Head of caudate nucleus (tissue), 42 donors: Measurements from ENCODE around the gene TPP2.

Experiments used
- DNase-seq, 42 donors: peaks; one replicate each; pipeline versions ENCODE4 v3.0.0 to v3.0.0-alpha.2; 2020 to 2021; ENCODE audit warnings: mixed read lengths in 7 of 42
- intact Hi-C: fragments of 100-400 bp; cut with DNase I; formaldehyde crosslinking; loops from one replicate; pipeline ENCODE4 v1.15.0; 2022

The TPP2 gene

DNA sequence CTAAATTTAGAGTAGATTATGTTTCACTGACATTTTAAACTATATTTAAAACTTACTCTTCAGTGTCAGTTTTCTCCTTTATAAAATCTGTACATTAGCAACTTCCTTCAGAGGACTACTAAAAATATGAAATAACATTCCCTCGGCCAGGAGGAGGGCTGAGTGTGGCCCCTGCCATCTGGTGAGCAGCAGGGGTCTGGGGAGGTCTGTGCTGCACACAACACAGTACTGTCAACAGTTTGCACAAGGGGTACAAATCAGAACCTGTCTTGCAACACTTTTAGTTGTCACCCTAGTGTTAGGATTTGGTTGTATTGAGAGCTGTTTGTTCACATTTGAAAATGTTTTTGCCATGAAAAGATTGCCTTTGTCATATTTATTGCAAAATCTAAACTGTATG is 48.9 kb downstream of the TPP2 start:
- DNase-seq = no peak
- intact Hi-C loops = no loop called here

- no peak for DNase-seq
- intact Hi-C loops = no loop called here
Measured at GRCh38 chr13:102648046-102648445, 51.3 kb downstream of the TPP2 start.

GRCh38 chr13:102650444-102650843 is 53.7 kb downstream of the TPP2 start:
- DNase-seq = no peak
- intact Hi-C loops = loop anchor here (10.0 kb wide), 1 partner anchor 56 kb away; the partner anchor contains the start of gene TPP2

DNA sequence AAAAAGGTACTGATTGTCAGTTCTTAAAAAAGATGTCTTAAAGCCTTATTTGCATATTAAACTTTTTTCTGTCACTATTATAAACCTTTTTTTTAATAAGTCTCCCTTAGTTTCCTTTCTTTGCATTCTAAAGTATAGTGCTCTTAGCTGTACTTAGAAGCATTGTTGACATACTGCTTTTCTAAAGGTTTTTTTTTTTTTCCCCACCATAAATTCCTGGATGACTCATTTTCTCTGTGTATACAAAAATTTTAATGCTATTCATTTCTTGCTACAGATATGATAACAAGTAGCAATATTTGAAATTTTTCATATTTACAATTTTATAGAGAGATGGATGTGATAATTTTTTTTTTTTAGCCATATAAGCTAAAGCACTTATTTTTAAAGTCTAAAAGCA is 54.6 kb downstream of the TPP2 start:
- intact Hi-C loops = loop anchor here (10.0 kb wide), 1 partner anchor 57 kb away; the partner anchor contains the start of gene TPP2
- no peak for DNase-seq

GRCh38 chr13:102651892-102652291 is 55.1 kb downstream of the TPP2 start:
- intact Hi-C loops = loop anchor here (10.0 kb wide), 1 partner anchor 57 kb away; the partner anchor contains the start of gene TPP2
- DNase-seq = peak in 1 of 42 donors; percentile 8

- intact Hi-C loops = loop anchor here (10.0 kb wide), 1 partner anchor 60 kb away; the partner anchor contains the start of gene TPP2
- no peak for DNase-seq
Measured at GRCh38 chr13:102654756-102655155, 58.0 kb downstream of the TPP2 start.

DNA sequence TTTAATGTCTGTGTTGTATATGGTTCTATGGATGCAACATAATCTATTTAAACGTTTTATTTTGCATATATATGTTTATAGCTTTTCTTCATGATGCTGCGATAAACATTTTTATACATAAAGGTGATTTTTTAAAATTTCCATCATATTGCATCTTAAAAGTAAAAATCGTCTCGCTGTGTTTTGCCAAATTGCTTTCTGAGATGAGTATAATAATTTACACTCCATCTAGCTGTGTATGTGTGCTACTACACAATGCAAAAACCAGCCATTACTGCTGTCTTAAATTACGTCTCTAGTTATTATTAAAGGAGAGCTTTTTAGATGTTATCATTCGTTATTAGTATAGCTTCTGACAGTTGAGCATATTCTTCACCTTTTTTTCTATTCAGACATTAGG is 60.8 kb downstream of the TPP2 start:
- intact Hi-C loops = loop anchor here (10.0 kb wide), 1 partner anchor 63 kb away; the partner anchor contains the start of gene TPP2
- DNase-seq = no peak

DNA sequence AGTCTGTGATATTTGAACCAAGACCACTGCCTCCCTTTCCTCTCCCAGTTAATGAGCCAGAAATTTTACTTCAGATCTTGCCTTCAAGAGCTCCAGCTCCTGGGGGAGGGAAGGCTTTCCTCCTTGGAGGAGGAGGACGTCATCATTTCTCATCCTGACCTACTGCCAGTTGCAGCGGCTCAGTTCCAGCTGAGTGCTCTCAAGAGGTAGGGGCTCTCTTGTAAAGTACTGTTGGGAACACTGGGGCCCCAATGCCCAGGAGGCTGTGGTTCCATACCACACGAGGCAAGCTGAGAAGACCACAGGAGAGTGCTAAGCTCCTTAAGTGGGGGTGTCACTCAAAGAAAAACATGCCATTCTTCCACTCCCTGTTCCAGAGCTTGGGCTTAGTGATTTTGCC is 61.9 kb downstream of the TPP2 start:
- intact Hi-C loops = loop anchor here (10.0 kb wide), 1 partner anchor 64 kb away; the partner anchor contains the start of gene TPP2
- no peak for DNase-seq

GRCh38 chr13:102659168-102659713 is 62.5 kb downstream of the TPP2 start:
- intact Hi-C loops = loop anchor here (10.0 kb wide), 1 partner anchor 64 kb away; the partner anchor contains the start of gene TPP2

GRCh38 chr13:102667023-102667422 is 70.2 kb downstream of the TPP2 start:
- intact Hi-C loops = no loop called here
- no peak for DNase-seq

More at GRCh38 chr13:102659168-102659713, 62.5 kb downstream of the TPP2 start:
- DNase-seq = no peak

- intact Hi-C loops = no loop called here
- DNase-seq = no peak
Measured at GRCh38 chr13:102667911-102668310, 71.1 kb downstream of the TPP2 start.

DNA sequence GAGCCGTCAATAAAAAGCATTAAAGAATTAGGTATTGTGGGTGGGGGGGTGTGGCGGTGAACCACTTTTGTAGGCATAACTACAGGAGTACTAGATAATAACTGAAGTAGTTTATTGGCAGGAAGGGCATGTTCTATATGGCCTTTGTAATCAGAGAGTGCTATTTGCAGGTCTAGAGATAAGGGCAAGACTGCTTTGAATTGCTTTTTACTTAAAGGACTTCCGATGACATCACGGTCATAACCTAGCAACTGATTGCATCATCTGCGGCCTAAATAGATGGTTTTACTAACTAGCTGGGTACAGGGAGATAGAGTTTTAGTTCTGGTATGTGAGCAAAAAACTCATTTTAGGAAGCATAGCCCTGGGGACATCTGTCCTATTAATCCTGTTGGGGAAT is 73.3 kb downstream of the TPP2 start:
- intact Hi-C loops = no loop called here
- no peak for DNase-seq

GRCh38 chr13:102675115-102675514 is 78.3 kb downstream of the TPP2 start:
- DNase-seq = no peak
- intact Hi-C loops = no loop called here

DNA sequence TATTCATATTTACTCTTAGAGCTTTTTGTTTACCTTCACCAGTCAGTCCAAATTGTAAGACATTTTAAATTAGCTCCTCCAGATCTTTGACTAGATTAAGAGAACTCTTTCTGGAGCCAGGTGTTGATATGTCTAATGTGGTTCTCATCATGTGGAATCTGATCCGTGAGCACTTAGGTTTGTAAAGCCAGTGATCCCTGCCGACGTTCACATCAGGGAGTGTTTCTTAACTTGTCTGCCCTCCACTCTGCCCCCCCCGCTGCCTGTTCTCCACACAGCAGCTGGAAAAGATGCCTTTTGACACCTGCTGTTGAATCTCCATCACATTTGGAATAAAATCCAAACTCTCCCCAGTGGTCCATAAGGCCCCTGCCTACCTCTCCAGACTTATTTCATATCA is 80.3 kb downstream of the TPP2 start:
- no peak for DNase-seq
- intact Hi-C loops = no loop called here

- DNase-seq = no peak
- intact Hi-C loops = no loop called here
Measured at GRCh38 chr13:102678339-102679107, 81.7 kb downstream of the TPP2 start.

GRCh38 chr13:102679449-102680132 is 82.8 kb downstream of the TPP2 start:
- intact Hi-C loops = no loop called here
- DNase-seq = no peak

DNA sequence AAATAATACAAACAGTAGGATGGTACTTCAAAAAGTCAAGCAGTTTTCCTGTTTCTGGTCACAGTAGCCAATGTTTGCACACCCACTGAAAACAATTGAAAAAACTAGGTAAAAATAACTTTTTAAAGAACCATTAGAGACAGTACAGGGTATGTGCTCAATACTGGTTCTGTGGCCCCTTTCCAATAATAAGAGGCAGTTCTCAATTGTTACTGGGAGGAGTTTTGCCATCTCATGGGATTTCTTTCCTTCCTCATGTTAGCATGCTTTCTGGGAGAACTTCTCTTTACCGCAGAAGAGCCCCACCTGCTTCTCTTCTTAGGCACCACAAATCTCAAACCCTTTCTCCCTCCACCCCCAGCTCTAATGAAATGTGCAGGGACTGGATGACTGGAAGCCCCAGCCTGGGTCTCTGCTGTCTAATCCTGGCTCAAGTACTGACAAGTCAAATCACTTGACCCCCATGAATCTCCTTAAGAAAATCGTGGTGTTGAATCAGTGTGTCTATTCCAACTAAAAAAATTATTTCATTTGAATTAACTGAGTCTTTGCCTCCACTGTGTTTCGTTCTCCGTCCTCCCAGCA is 83.4 kb downstream of the TPP2 start:
- DNase-seq = no peak
- intact Hi-C loops = no loop called here

DNA sequence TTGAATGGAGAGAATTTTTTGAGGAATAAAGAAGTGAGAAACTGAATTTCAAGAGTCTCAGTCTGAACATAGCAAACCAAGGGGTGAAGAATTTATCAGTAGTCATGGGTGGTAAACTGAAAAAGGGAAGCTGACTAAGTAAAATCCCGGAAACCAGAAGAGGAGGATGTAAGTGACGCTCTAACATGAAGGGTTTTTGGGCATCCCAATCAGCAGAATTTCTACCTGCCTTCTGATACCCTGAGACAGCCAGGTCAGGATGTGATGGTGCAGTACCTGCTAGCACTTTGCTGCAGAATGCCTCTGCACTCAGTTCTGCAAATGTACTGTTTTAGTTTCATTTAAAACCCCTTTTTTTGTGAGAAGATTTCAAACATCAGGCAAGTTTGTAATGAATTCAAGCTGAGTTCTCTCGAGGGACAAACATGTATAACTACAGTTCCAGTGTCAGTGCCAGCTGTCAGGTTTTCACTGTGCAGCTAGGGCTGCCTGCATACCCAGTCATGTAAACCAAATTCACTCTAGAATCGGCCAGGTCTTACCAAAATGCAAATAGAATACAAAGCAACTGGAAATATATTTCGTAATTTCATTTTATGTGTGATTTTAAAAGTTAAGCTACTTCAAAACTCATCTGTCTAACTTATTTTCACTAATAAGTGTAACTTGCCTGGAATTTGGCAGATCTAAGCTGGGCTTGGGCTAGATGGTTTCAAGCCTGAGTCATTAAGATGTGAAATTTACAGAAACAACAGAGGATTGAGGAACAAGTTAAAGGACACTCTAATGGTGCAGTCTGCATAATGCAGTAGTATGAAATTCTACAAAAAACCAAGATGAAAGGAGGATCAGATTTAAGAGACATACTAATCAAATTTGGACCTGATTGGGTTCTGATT is 84.3 kb downstream of the TPP2 start:
- no peak for DNase-seq
- intact Hi-C loops = no loop called here

DNA sequence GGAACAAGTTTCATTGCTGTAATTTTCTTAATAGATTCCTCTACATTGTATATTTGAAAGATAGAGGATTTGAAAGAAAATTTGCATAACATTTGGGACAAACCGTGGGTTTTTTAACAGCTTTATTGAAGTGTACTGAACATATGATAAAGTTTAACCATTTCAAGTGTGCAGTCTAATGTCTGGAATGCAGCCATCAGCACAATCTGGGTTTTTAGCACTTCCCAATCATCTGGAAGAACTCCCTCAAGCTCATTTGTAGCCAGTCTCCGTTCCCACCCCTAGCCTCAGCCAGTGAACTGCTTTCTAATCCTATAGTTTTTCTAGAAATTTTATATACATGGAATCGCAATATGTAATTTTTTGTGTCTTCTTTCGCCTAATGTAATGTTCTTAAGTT is 85.4 kb downstream of the TPP2 start:
- intact Hi-C loops = no loop called here
- no peak for DNase-seq
